Adrenal gland (tissue), 12 donors: ENCODE measurements around the gene DZIP3. TPM values are rescaled to one million over a fixed set of nuclear protein-coding genes. Genes with fewer than 3 reads are reported as not detected.

Experiments used
- DNase-seq, 7 donors: peaks; one replicate each; pipeline ENCODE4 v3.0.0-alpha.2; 2019 to 2020
- H3K27ac ChIP-seq, 5 donors: fragments of 200-600 bp; sonication (generic) in 4 of 5; 1 replicate in 3 of 5; 2 replicates in 2 of 5; pipeline versions ENCODE4 v1.5.1 to v1.8.0; 2016 to 2020; ENCODE audit warnings: mild to moderate bottlenecking in 1 of 5
- H3K27me3 ChIP-seq: fragments of 200-600 bp; 2 replicates; pipeline ENCODE4 v1.8.0; 2021
- H3K36me3 ChIP-seq, 2 donors: fragments of 200-600 bp; replicated peaks in 1 of 2; 1 replicate in 1 of 2; 2 replicates in 1 of 2; pipeline versions ENCODE4 v1.5.1 to v1.8.0; 2018 to 2022
- H3K4me1 ChIP-seq, 2 donors: fragments of 200-600 bp; replicated peaks in 1 of 2; 1 replicate in 1 of 2; 2 replicates in 1 of 2; pipeline versions ENCODE4 v1.5.1 to v1.8.0; 2018 to 2021
- H3K4me3 ChIP-seq, 4 donors: fragments of 200-600 bp; sonication (generic) in 3 of 4; one replicate each; pipeline ENCODE4 v1.5.1; 2016 to 2018
- H3K9me3 ChIP-seq, 3 donors: fragments of 200-600 bp; sonication (generic) in 1 of 3; replicated peaks in 1 of 3; 1 replicate in 2 of 3; 2 replicates in 1 of 3; pipeline versions ENCODE4 v1.5.1 to v1.8.0; 2016 to 2021
- POLR2A ChIP-seq, 2 donors: fragments of 450-650 bp; IDR thresholded peaks; one replicate each; pipeline ENCODE4 v1.6.1; 2017; ENCODE audit warnings: antibody characterized with exemption in 2 of 2, mild to moderate bottlenecking in 2 of 2, moderate library complexity in 1 of 2
- WGBS, 4 donors: extraction: QIAGEN DNeasy Blood & Tissue Kit in 2 of 4; methylation state at CpG; one replicate each; pipeline versions ENCODE4 v1.1.5 to v1.1.7; 2013 to 2017; 5-methylcytosine and 5-hydroxymethylcytosine counted together
- intact Hi-C, 2 donors: fragments of 100-400 bp; cut with DNase I; formaldehyde crosslinking; loops; one replicate each; pipeline versions ENCODE4 v1.14.1 to v1.15.0; 2022 to 2023
- polyA plus RNA-seq, 3 donors: library from polyadenylated mRNA; stranded (reverse); fragments of 200-250 nt in 2 of 3; fragments of 350-450 nt in 1 of 3; fragmentation: Illumina TruSeq in 1 of 3; extraction: RNeasy Lipid Tissue Mini Kit (QIAGEN cat#74804) in 1 of 3; gene quantifications; one replicate each; pipeline ENCODE4 v1.2.3, GENCODE V29; 2013 to 2014
- total RNA-seq, 9 donors: library from RNA; depleted of rRNA in 4 of 9; stranded (reverse); fragments of >200 nt in 4 of 9; fragments of 120-200 nt in 1 of 9; fragmentation: NEBNext Ultra II Directional in 1 of 9; extraction: Animal tissue kit (Norgen Biotek cat#: 25700) in 1 of 9; gene quantifications; one replicate each; pipeline versions ENCODE4 v1.1.0 to v1.2.4, GENCODE V29; 2013 to 2023
- TF ChIP-seq, protein P1 (sequence below), 6 experiments: fragments of 450-650 bp in 4 of 6; fragments of 200-600 bp in 2 of 6; sonication (generic) in 1 of 6; IDR thresholded peaks; 1 replicate in 5 of 6; 2 replicates in 1 of 6; pipeline versions ENCODE4 v1.5.1 to v1.8.0; 2016 to 2021; ENCODE audit warnings: antibody characterized with exemption in 6 of 6, mild to moderate bottlenecking in 2 of 6, moderate library complexity in 1 of 6
- donor health status: healthy with polysubstance abuse.
- donor health status: Bipolar disorder and iron deficiency.
- donor health status: DM: yes; HTN: yes; CAD: no.
- donor health status: DM: no; HTN: no; CAD: no.
- donor health status: DM: no; HTN: no; CAD: no.
- donor health status: DM: yes; HTN: yes; CAD: no.

Gene DZIP3
- total and polyA plus RNA-seq, 12 donors, result 8.9 to 39.3 (median 14.7) TPM

DNA sequence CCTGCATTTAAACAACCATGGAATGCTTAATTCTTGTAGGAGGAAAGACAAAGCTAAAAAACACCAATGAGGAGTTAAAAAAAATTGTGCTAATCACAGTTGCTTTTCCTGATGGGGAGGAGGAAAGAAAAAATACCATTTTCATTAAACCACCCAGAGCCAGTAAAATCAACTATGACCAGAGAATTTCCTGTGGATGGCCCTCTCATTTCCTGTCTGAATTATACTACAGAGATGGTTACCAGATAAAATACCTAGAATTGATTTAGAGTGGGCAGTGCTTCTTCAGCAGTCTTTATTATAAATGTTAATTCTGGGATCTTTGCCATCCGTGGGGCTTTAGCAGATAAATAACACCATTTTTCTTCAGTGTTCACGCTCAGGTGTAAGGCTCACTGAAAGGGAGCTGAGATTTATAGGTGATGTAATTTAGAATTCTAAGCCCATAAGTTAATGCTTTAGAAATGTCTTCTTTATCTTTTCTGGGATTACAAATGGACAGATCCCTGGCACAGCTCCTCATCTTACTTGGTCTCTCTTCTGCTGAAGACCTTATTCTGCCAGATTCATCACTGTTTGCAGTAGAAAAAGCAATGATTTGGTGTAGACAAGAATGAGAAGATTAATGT, 129.8 kb downstream of the DZIP3 start:
- DNase-seq, result no peak
- Histone ChIP-seq H3K36me3 (no peaks in the 10 kb centered on the region), H3K4me3 (no peak overlapping the region), H3K27me3 (no peaks in the 10 kb centered on the region), H3K27ac (no peak overlapping the region), H3K9me3 (no peaks in the 10 kb centered on the region), H3K4me1 (no peaks in the 10 kb centered on the region)
- 23 to 32% (median 27%) methylated on average over 2 of the region's 2 CpGs for WGBS, 4 donors
- TF ChIP-seq POLR2A (IDR thresholded peaks at IDR 0.05), result no peak
- TF ChIP-seq, protein P1, sequence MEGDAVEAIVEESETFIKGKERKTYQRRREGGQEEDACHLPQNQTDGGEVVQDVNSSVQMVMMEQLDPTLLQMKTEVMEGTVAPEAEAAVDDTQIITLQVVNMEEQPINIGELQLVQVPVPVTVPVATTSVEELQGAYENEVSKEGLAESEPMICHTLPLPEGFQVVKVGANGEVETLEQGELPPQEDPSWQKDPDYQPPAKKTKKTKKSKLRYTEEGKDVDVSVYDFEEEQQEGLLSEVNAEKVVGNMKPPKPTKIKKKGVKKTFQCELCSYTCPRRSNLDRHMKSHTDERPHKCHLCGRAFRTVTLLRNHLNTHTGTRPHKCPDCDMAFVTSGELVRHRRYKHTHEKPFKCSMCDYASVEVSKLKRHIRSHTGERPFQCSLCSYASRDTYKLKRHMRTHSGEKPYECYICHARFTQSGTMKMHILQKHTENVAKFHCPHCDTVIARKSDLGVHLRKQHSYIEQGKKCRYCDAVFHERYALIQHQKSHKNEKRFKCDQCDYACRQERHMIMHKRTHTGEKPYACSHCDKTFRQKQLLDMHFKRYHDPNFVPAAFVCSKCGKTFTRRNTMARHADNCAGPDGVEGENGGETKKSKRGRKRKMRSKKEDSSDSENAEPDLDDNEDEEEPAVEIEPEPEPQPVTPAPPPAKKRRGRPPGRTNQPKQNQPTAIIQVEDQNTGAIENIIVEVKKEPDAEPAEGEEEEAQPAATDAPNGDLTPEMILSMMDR (IDR thresholded peaks at IDR 0.05), result no peak
- intact Hi-C loops, result no loop called here

DNA sequence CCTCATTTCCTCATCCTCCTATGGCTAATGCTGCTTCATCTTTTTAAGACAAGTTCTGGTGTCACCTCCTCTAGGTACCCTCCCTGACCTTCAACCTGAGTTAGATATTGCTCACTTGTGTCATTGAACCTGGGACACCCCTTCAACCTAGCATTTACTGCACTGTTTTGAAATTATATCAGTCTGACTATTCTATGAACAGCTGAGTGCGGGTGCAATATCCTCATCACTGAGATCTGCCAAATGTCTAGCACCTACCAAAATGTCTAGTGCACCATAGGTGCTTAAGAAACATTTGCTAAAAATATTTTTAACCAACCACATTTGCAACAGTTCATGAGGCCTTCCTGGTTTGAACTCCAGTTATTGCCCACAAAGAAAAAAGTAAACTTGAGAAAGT, 133.2 kb downstream of the DZIP3 start:
- DNase-seq, result no peak
- intact Hi-C loops, result no loop called here
- TF ChIP-seq, protein P1 (IDR thresholded peaks at IDR 0.05), result no peak
- no peak for TF ChIP-seq POLR2A (IDR thresholded peaks at IDR 0.05)
- WGBS, 4 donors, result 35 to 94% (median 91%) methylated on average over 1 of the region's 1 CpG
- Histone ChIP-seq H3K27me3 (no peaks in the 10 kb centered on the region), H3K9me3 (no peaks in the 10 kb centered on the region), H3K4me3 (no peak overlapping the region), H3K36me3 (no peaks in the 10 kb centered on the region), H3K27ac (no peak overlapping the region), H3K4me1 (no peaks in the 10 kb centered on the region)

DNA sequence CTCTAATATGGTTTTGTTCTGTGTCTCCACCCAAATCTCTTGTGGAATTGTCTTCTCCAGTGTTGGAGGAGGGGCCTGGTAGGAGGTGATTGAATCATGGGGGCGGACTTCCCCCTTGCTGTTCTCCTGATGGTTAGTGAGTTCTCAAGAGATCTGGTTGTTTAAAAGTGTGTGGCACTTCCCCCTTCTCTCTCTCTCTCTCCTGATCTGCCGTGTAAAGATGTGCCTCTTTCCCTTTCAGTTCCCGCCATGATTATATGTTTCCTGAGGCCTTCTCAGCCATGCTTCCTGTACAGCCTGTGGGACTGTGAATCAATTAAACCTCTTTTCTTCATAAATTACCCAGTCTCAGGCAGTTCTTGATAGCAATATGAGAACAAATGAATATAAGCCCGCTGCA, 134.6 kb downstream of the DZIP3 start:
- Histone ChIP-seq H3K4me1 (no peaks in the 10 kb centered on the region), H3K36me3 (no peaks in the 10 kb centered on the region), H3K27me3 (no peaks in the 10 kb centered on the region), H3K9me3 (no peaks in the 10 kb centered on the region), H3K4me3 (no peak overlapping the region), H3K27ac (no peak overlapping the region)
- no peak for DNase-seq
- WGBS, 4 donors, result 66 to 82% (median 71%) methylated on average over 4 of the region's 4 CpGs
- intact Hi-C loops, result no loop called here
- TF ChIP-seq, protein P1 (IDR thresholded peaks at IDR 0.05), result no peak
- TF ChIP-seq POLR2A (IDR thresholded peaks at IDR 0.05), result no peak

DNA sequence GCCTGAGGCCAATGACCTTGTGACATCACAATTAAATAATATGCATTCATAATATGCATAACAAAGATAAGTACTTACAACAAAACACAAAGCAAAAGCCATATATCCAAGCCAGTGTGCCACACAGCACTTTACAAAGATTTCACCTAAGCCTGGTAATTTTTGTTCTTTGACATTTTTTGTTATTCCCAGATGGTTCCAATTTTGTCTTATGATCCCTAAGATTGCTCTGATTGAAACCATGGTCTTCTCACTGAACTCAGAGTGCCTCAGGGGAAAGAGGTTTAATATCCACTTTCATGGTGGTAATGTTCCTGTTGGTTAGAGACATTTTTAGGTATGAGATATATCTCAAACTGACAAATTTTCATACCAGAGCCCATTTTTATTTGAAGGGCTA, 138.6 kb downstream of the DZIP3 start:
- intact Hi-C loops, result no loop called here
- Histone ChIP-seq H3K36me3 (no peaks in the 10 kb centered on the region), H3K27me3 (no peaks in the 10 kb centered on the region), H3K4me1 (no peaks in the 10 kb centered on the region), H3K4me3 (no peak overlapping the region), H3K9me3 (no peaks in the 10 kb centered on the region), H3K27ac (no peak overlapping the region)
- TF ChIP-seq, protein P1 (IDR thresholded peaks at IDR 0.05), result no peak
- TF ChIP-seq POLR2A (IDR thresholded peaks at IDR 0.05), result no peak
- DNase-seq, result no peak
